Activated naive CD8-positive, alpha-beta T cell treated with anti-CD3 and anti-CD28 coated beads, Interleukin-2, amount 50 U/mL, for 16 hours (primary cell): ENCODE results near the gene RAD51B.

ENCODE experiments used
- DNase-seq: peaks from one replicate; pipeline ENCODE4 v3.0.0-alpha.2; 2020; ENCODE audit warnings: low read depth, low spot score

The RAD51B gene

GRCh38 chr14:68737086-68737485 lies 917.5 kb downstream of the RAD51B start:
- no peak for DNase-seq

DNA sequence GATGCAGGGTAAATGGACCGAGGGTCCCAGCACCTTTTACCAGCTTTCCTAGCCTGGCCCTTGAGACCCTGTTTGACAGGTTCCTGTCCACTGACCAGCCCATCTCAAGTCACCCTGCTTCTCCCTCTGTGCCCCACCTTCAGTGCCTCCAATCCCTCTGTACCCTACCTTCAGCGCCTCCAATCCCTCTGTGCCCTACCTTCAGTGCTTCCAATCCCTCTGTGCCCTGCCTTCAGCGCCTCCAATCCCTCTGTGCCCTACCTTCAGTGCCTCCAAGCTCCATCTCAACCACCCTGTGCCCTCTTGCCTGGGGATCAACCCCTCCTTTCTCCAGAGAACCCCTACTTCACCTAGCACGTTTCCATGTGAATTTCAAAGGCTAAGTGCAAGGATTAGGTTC lies 919.0 kb downstream of the RAD51B start:
- DNase-seq = no peak

DNA sequence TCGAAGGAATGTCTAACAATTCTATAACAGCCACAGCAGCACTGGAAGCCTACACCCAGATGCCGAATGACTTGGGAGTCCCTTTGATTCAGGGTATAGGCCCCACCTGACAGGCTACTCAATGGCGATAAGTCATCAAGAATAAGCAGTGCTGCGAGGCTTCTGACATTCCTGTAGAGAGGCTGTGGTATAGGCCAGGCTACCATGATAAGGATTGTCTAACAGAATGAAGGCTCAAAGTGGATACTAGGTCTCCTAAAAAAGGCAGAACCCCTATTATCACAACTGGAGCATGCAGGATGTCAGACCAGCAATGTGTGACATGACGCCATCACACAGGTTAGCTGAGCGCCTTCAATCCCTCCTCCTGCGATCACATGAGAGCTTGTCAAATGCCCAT lies 920.1 kb downstream of the RAD51B start:
- DNase-seq = no peak

DNA sequence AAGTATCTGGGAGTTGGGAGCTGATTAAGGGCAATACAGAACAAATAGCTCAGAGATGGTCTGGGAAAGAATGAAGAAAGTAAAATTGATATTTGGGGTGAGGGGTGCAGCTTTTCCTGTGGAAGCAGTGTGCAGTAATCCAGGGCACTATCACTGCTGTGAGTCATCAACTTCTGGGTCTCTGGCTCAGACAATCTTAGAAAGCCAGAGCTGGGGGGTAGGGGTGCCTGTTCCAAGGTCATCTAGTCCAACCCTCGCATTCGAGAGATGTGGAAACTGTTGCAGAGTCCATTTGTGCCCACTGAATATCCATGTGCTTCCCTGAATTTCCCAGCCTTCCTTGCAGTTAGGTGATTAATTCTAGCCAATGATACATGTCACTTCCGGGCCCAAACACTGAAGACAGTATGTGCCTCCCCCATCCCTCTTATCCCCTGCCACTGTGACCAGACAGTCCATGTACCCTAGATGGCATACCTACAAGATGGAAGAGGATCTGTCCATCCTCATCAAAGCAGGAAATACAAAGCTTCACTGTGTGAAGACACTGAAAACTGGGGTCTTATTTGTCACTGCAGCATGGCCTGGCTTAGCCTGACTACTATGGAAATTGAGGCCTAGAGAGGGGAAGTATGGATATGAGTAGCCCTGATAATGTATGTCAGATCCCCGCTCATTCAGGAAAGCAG lies 921.4 kb downstream of the RAD51B start:
- DNase-seq = no peak

GRCh38 chr14:68741477-68741791 lies 921.9 kb downstream of the RAD51B start:
- no peak for DNase-seq

DNA sequence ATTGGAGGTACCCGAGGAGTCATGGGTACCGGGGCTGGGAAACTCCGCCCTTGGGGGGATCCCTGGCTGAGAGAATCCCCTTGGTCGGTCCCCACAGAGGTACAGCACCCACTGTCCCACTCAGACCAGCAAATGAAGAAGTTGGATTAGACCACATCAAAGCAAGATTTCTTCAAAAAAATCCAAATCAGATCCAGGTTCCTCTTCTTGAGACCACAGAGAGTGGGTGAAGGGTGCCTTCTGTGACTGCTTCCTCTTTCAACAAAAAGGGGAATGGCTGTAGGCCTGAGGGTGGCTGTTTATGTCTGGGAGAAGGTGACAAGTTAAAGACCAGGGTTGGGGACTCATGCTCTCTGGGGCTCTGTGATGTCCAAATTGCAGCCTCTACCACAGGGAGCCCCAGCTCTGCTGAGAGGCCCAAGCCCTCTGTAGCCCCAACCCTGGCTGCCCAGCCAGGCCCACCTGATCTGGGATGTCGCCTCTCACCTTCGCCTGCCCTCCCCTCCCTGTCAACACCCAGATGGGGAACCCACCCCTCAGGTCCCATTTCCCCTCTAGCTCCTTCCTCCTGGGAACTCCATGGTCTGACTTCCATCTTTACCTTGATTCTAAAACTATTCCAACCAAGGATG lies 922.4 kb downstream of the RAD51B start:
- DNase-seq = no peak

GRCh38 chr14:68744613-68745012 lies 925.0 kb downstream of the RAD51B start:
- DNase-seq = no peak

- no peak for DNase-seq
Observed at GRCh38 chr14:68747393-68747792, 927.8 kb downstream of the RAD51B start.

DNA sequence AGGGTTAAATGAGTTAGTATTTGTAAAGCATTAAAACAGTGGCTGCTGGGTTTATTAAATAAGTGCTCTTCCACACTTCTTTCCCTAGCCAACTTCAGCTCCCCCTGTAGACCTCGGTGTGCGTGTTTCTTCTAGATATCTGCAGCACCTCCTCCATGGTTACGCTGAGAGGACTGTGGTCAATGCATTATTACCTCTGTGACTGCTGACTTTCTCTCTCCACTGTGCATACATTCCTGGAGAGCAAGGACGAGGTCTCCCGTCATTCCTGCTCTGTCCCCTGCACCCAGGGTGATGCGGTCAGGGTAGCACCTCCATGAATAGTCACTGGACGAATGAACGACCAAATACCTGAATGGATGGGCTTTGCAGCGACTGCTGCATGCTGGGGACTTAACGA lies 928.7 kb downstream of the RAD51B start:
- DNase-seq = no peak

DNA sequence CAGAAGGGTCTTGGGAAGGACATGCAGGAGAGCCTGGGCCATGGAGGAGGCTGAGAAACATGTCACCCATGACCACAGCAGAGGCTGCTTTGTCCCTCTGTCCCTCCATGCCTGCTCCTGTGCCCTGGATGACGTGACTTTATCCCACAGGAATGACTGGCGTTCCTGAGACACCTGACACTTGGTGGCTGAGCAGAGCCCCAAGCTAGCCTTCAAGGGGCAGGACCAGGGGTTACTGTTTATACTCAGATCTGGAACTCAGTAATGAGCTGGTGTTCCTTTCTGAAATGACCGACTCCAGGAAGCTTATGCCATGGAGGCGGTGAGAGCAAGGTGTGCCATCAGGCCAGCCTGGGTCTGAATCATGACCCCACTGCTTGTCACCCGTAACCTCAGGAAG lies 929.1 kb downstream of the RAD51B start:
- DNase-seq = no peak

DNA sequence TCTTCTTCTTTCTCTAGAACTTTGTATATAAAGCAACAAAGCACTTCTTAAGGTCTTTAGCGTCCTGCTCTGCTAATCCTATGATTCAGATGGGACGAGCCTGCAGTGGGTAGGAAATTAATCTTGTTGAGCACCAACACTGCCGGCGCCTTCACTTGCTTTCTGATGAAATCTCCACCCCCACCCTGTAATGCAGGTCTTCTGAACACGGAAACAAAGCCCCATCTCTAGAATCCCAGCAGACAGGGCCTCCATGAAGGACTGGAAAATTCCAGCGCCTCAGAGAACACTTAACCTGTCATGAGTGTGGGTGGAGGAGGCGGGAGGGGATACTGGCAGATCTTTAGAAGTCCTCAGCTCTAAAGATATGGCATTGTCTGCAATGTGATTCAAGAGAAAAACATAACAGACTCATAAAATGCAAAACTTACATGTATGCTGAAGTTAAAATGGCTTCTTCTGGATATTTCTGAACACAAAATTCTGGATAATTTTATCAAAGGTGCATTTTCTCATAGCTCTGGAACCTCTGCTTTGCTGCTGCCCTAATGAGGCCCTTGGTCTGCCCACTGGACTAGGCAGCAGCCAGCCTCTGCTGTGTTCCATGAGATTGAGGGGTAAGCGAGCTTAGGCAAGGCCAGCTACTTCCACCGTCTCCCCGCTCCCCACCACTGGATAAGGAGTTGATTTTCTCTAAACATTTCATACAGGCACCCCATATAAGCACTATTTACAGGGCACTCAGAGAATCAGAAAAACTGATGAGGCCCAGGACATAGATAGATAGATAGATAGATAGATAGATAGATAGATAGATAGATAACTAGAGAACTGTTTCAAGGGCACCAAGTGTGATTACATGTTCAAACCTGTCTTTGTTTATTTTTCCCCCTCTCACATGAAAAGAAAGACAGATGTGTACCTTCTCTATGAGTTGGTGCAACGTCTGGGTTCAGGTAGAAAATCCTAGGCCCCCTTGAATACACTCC lies 930.2 kb downstream of the RAD51B start:
- DNase-seq = no peak

- DNase-seq = no peak
Observed at GRCh38 chr14:68752271-68753006, 932.9 kb downstream of the RAD51B start.

- DNase-seq = no peak
Observed at GRCh38 chr14:68753690-68754089, 934.1 kb downstream of the RAD51B start.

DNA sequence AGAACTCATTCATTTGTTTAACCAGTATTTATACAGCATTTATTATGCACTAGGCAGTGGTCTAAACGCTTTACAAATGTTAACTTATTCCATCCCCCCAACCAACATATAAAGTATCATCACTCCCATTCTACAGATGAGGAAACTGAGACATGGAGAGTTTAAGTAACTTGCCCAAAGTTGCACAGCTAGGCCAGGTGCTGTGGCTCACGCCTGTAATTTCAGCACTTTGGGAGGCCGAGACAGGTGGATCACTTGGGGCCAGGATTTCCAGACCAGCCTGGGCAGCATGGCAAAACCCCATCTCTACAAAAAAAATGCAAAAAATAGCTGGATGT lies 935.4 kb downstream of the RAD51B start:
- DNase-seq = no peak

- no peak for DNase-seq
Observed at GRCh38 chr14:68756000-68756481, 936.5 kb downstream of the RAD51B start.

- no peak for DNase-seq
Observed at GRCh38 chr14:68756734-68757133, 937.2 kb downstream of the RAD51B start.

- no peak for DNase-seq
Observed at GRCh38 chr14:68757618-68758081, 938.1 kb downstream of the RAD51B start.

GRCh38 chr14:68758301-68758700 lies 938.7 kb downstream of the RAD51B start:
- DNase-seq = no peak

GRCh38 chr14:68759017-68759560 lies 939.5 kb downstream of the RAD51B start:
- no peak for DNase-seq

- no peak for DNase-seq
Observed at GRCh38 chr14:68759937-68760336, 940.4 kb downstream of the RAD51B start.

DNA sequence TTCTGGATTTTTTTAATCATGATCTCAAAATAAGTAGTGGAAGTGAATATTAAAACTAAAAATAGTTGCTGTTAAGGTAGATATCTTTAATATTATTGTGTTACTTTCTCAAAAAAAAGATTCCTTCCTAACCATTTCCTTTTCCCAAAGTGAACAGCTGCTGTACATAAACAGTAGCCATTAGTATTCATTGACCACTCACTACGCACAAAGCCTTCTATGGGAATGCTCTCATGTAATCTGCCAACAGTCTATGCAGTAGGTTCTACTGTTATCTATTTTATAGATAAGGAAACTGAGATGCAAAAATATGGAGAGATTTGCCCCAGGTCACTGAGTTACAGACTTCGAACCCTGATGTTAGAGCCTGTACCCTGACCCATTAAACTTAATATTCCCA lies 941.2 kb downstream of the RAD51B start:
- DNase-seq = no peak
